GDM1 (cell line): ENCODE data around the gene SMTNL2.

Source experiments
- DNase-seq: peaks from one replicate; lab custom pipeline; 2025; lab: John Stamatoyannopoulos, UW

The SMTNL2 gene

DNA sequence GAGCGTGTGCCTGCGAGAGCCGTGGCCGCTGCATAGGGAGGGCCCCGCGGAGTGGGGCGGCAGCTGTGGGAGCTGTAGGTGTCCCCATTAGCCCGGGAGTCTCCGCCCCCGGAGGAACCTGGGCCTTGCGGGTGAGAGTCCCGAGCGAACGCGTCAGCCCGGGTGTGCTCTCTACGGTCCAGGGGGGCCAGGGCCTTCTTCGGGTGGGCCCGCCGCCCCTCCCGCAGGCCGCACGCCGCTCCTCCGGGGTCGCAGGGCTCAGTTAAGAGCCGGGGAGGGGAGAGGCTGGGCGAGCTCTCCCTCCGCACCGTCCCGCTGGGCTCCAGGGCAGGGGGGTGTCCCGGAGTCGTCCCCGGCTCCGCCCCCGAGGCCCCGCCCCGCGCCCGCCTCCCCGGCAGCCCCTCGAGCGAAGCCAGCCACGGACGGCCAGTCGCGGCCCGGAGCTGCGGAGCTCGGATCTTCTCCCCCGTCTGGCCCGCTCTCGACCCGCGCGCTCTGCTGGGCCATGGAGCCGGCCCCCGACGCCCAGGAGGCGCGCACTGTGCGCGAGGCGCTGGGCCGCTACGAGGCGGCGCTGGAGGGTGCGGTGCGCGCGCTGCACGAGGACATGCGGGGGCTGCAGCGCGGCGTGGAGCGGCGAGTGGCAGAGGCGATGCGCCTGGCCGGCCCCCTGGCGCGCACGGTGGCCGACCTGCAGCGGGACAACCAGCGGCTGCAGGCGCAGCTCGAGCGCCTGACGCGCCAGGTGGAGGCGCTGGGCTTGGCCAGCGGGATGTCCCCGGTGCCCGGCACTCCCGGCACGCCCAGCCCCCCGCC lies at the start of gene SMTNL2:
Gene SMTNL2, plus strand, starts transcription at position 429 of the 816 bp plus-strand sequence. Its CDS starts 77 bp downstream, at position 506.
- no peak for DNase-seq

DNA sequence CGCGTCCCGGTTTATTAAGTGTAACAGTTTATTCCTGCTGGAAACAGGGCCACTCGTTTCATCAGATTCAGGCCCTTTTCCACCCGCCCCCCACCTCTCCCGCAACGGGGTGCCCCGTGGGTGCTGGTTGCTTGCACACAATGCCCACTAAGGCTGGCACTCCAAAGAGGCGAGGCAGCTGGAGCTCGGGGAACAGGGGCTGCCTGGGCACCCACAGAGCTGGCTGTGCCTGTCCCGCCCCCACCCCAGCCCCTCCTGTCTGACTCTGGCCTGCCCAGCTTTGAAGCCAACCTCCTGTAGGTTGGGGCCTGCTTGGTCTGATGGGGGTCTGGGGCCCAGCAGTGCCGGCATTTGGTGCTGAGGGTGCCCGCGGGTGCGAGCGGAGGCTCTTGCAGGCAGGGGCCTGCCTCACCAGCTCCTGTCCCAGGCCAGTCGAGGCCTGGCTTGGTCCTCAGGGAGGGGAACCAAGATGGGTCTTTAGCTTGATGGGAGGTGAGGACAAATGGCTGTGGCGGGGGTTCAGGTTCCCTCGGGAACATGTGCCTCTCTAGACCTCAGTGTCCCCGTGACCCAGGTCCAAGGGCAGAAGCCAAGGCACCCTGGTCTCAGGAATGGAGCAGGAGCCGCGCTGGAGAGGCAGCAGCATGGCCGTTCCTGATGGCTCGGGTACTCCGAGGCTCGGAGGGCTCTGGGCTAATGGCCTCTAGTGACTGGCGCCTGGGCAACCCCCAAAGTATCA lies 49.2 kb upstream of the SMTNL2 start:
- no peak for DNase-seq

DNA sequence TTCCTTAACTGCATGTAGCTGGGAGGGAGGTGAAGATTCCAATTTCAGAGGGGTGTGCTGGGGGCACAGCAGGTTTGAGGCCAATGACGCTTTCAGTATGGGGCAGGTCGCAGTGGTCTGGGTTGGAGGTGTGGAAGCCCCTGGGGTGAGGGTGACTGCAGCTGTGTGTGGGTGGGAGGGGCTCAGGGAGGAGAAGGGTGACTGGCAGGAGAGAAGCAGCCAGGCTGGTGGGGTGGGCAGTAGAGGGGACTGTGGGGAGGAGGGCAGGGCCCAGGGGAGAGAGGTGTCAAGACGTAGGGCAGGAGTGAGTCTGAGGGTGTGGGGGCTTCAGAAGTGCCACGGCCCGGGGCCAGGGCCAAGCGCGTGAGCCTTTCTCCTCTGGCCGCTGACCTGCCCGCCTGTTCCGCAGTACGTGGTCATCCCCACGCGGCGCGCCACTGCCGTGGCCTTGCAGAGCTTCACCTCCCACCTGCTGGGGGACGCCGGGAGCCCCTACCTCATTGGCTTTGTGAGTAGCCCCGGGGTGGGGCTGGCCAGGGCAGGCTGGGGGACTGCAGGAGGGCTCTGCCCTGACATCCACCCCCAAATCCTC lies 48.6 kb upstream of the SMTNL2 start:
- no peak for DNase-seq

DNA sequence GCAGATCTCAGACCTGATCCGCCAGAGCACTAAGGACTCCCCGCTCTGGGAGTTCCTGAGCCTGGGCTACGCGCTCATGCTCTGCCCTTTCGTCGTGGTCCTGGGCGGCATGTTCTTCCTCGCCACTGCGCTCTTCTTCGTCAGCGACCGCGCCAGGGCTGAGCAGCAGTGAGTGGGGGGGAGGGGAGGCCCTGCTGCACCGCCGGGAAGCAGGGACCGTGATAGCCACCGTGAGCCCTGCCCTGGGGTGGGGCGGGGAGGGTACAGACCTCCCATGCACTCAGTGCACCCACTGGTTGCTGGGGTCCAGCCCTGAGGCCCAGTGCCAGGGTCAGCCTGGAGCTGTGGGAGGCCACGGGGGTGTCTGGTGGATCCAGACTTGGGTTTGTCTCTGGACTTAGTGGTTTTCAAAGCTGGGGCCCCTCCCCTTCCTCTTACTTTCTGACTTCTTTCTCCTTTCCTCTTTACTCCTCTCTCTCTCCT lies 48.0 kb upstream of the SMTNL2 start:
- DNase-seq: no peak

DNA sequence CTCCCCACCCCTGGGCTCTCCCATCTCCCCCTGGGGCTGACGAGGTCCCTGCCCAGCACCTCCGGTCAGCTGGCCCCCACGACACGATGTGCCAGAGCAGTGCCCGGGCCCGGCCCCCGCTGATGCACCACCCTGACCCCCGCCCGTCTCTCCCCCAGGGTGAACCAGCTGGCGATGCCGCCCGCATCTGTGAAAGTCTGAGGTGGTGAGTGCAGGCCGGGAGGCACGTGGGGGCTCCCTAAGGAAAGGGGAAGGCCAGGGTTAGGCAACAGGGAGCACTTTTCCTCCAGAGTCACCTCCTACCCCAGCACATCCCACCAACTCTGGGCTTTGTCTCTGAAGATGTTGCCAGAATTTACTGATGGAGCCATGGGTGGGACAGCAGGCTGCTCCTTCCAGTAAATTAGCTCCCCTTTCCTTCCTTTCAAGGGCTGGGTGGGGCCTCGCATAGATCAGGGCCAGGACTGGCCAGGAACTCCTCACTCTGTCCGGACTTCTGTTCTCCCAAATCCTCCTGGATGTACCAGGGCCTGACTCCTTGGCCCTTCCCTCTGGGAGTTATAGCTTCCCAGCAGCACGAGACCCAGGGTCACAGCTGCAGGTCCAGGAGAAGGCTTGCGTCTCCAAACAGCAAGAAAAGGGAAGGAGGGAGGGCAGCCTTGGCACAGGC lies 47.5 kb upstream of the SMTNL2 start:
- DNase-seq: no peak

DNA sequence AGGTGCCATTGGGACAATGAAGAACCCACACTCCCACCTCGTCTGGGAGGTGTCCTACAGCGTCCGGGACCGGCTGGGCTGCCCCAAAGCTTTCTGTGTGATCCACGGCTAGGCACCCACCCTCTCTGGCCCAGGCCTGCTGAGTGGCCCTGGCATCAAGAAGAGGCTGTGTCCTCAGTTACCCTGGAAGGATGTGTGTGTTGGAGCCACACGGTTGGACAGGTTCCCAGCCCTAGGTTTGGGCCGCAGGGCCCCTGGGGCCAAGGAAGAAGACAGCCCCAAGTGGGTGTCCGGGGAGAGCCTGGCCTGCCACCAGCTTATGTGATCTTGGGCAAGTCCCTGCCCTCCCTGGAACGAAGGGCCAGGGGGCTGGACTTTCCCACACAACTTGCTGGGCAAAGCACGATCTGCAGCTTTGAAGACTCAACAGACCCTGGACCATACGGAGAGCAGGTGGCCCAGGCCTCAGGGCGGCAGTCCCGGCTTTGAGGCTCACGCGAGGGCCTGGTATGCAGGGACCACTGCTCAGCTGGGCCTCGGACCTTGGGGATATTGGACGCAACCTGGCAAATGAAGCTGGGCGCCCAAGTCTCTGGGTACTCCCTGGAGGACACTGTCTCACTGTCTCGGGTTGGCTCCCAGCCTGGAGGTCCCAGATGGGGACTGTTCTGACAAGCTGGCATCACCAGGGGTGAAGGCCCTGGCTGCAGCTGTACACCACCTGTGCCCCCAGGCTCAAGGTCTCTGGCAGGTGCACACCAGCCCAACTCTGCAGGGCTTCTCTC lies 46.7 kb upstream of the SMTNL2 start:
- DNase-seq: no peak

DNA sequence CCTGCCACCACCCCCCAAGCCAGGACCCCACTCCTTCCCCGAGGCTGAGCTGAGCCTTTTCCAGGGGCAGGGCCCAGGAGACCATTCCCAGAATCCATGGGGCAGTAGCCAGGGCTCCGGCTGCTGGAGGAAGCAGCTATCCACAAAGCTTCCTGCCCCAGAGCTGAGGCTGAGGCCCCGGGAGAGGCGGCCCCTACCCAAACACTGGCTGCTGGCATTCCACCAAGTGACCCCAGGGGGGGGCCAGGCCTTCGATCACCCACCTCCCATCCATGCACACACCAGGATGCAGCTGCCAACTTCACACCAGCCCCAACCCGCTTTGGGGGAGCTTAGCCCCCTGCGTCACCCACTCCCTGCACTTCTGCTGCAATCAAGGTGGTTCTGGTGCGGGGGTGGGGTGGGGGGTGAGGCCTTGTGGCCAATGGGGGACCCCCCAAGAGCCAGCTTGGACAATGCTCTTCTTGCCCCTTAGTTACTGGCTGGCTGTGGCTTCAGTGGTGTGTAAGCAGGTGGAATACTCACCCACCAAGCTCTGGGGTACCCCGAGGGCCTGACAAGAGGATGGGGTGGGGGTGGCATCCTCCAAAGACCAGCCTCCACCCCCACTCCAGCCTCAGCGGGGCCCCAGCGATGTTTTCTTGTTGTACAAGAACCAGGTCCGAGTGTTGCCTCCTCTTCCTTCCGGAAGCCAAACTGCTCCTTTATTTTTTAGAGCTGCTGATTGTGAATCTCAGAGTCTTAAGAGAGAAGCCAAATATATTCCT lies 45.9 kb upstream of the SMTNL2 start:
- DNase-seq: no peak

DNA sequence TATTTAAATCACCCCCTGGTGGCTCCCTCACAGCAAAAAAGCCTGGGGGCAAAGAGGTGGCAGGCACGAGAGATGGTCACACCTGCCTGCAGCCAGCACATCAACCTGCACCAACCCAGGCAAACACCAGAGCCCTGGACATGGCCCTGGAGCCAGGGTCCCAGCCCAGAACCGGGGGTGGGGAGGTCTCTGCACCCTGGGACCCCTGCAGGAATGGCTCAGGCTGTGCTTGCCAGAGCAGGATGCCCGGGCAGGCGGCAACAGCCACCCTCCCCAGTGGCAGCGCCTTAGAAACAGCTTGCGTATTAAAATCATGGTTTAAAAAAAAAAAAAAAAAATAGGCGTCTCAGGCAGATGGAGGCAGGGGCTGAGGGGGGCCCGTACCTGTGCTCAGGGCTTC lies 45.3 kb upstream of the SMTNL2 start:
- DNase-seq: no peak

DNA sequence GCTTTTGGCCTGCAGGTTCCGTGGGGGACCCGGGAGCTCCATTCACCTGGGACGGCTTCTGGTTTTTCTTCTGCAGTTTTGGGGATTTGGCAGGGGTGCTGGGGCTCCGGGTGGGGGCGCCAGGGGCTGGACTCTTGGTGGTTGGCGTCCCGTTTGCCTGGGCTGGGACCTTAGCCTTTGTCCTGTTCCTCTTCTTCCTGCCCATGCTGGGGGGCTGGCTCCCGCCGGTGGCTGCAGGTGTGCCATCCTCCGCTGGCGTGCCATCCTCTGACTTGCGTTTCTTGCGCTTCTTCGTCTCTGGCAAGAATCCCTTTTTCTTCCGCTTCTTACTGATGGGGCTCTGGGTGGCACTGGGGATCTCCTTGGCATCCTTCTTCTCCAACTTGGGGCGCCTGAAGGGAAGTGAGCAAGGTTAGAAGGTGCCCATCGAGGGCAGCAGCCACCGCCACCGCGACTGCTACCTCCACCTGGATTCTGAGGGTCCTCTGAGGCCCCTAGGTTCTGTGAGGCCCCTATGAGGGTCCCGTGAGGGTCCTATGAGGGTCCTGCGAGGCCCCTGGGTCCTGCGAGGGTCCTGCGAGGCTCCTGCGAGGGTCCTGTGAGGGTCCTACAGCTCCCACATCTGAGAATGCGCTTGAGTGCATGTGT lies 44.6 kb upstream of the SMTNL2 start:
- DNase-seq: no peak

DNA sequence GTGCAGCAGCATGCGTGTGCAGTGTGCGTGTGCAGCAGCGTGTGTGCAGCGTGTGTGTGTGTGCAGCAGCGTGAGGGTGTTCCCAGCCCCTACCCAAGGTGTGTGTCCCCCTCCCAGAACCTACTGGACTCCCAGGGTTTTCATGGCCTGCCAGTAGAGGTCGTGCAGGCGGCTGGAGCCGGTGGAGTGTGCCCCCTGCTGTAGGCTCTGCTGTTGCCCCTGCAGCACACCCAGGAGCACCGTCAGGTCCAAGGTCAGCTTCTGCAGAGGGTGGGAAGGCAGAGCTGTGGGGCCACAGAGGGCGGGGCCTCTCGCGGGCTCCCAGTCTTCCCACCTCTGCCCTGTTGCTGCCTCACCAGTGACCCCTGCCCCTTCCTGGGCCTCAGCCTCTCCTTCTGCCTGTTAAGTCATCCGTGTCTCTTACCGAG lies 44.1 kb upstream of the SMTNL2 start:
- DNase-seq: peak; percentile 24

DNA sequence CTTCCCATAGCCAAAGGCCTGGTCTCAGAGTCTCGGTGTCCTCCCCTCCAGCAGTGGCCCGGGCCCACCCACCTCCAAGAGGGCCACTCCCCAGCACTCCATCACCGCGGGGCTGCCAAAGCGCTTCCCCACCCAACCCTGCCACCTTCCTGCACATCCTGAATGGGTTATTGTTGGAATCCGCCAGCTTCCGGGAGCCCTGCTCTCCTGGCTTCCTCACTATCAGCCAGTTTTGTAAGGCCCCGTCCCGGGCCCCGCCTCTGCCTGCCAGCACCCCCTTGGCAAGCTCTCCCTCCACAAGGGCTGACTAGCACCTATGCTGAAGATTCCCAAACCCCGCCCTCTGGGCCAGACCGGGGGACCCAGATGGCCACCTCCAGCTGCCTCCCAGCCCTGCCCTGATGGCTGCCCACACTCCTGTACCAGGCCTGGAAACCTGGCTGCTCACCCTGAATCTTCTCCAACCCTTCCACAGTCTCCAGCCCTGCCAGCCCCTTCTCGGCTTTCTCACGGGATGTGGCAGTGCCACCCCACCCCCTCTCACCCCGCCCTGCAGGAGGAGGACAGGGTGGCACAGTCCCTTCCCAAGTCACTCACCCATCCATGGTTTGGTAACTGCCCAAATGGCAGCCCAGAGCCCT lies 43.5 kb upstream of the SMTNL2 start:
- no peak for DNase-seq

DNA sequence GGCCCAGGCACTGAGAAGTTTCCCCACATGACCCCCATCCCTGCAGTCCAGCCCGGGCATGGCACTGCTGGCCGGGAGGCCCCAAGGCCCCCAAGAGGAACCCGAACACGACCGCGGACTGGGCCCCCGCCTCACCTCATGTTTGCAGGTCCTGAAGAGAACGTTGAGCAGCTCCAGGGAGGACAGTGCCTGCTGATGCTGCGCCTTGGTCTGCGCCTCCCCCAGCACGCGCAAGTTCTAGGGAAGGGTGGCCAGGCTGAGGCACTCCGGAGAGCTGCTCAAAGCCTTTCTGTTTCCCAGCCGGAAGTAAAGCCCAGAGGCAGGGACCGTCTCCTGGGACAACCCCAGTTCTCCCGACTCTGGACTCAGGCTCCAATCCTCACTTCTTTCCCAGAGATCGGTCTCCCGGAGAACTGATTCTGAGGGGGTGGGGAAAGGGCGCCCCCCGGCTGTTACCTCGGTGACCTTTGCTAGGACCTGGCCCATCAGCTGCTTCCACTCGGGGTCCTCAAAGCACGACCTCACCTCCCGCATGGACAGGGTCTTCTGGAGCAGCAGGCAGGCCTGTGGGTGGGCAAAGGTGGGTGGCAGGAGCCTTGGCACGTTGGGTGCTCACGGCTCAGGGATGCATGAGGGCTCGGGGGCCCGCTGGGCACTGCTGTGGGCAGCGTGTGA lies 42.9 kb upstream of the SMTNL2 start:
- no peak for DNase-seq

DNA sequence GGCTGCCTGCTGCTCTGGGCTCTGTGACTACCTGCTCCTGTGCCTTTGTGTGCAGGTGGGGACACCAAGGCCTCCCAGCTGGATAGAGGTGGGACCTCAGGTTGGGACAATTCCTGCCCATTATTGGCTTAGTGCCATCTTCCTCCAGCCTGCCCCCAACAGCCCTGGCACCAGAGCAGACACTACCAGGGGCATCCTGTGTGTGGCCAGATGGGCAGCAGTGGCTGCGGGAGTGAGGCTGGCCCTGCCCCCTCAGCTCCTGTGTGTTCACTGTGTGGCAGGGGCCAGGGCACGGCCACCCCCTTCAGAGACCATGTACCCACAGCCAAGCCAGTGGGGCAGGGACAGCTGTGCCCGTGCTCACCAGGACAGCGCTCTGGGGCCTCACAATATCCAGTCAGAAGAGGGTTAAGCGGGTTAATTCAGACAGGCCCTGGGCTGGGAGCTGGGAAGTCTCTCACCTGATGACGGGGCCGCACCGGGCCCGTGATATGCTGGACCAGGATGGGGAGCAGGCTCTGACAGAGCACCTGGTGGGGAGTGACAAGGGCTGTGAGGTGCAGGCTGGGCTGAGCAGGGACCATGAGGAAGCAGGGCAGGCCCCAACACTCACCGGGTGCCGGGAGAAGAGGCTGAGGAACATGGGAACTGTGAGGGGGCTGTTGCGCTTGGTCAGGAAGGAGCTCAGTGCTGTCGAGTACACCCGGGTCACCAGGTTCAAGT lies 42.2 kb upstream of the SMTNL2 start:
- DNase-seq: no peak

DNA sequence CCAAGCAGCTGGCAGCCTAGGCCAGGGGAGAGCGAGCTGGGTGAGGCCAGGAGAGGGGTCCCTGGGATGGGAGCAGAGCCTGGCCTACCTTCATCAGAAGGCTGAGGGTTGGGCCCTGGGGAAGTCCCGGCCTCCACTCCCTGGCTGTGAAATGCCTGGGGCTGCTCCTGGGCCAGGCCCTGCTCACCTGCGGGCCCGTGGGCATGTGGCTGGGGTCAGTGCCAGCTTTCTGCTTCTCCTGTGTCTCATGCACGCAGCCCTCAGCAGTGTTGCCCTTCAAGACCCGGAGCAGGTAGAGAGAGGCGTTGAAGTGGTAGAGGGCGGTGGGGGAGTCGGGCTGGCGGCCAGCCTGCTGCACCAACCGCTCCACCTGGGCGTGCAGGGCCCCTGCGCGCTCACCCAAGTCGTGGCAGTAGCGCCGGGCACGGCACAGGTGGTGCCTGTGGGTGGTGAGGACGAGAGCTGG lies 41.6 kb upstream of the SMTNL2 start:
- DNase-seq: no peak

DNA sequence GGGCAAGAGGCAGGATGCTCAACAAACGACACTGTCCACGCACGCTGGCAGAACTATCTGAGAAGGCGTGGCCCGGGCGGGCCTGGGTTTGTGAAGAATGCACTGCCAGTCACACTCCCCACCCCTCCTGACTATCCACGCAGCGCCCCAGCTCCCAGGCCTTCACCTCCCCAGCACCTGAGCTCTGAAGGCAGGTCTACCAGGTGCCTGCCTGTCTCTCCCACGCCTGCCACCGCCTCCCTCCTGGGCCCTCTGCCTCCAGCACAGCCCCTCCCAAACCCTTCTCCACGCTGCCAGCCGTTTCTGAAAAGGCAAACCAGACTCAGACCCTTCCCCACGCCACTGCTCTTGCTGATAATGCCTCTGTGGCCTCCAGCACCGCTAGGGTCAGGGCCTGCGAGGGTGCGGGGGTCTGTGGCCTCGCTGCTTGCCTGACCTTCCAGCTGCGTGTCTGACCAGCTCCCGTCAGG lies 40.7 kb upstream of the SMTNL2 start:
- no peak for DNase-seq

DNA sequence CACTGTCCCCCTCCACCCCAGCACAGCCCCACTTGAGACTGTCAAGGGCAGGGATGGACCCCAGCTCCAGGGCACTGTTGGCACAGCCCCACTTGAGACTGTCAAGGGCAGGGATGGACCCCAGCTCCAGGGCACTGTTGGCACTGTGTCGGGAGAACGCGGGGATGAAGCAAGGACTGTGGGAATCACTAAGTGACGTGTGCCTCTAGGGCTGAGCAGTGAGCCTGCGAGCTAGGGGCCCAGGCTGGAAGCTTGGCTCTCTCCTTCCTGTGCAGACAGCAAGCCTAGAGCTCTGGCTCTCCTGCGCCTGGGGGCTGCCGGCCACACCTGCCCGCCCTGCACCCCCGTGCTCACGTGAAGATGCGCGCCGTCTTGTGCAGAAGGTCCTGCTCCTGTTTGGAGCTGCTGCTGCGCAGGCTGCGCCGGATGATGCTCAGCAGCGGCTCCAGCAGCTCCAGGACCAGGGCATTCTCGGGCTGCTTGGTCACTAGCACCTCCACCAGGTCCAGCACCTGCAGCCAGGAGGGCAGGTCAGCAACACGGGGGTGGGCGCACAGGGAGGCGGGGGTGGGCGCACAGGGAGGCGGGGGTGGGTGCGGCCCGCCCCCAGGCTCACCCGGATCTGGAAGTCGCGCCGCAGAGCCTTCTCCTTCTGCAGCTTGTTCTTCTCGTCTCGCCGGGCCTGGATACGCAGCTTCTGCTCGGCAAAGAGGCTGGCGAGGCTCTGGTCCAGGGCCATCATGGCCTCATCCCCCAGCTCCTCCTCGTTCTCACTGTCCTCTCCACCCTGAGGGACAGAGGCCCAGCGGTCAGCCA lies 40.0 kb upstream of the SMTNL2 start:
- DNase-seq: no peak

DNA sequence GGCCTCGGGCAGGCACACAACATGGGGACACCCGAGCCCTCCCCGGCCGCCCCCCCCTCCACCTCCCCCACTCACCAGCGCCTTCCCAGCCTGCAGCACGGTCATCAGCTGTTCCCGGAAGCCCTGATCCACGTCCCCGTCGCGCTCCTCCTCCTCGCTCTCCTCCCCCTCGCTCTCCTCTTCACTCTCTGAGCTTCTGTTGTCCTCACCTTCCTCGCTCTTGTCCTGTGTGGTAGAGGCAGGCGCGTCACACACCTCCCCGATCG lies 39.4 kb upstream of the SMTNL2 start:
- DNase-seq: no peak
